Ovary (tissue), 9 donors: ENCODE data around the gene ZRANB2. TPM values are rescaled to one million over a fixed set of nuclear protein-coding genes. Genes with fewer than 3 reads are reported as not detected.
A peak's percentile ranks its signal among the peaks of the same experiment; 100 is the strongest.

Experiments used
- DNase-seq, 5 donors: peaks; one replicate each; pipeline ENCODE4 v3.0.0-alpha.2; 2019 to 2020
- H3K27ac ChIP-seq, 2 donors: fragments of 200-600 bp; one replicate each; pipeline versions ENCODE4 v1.5.1 to v1.8.0; 2019 to 2022
- H3K27me3 ChIP-seq: fragments of 200-600 bp; one replicate; pipeline ENCODE4 v1.8.0; 2022
- H3K36me3 ChIP-seq: fragments of 200-600 bp; sonication (generic); one replicate; pipeline ENCODE4 v1.5.1; 2019
- H3K4me1 ChIP-seq: one replicate; pipeline ENCODE4 v1.8.1; 2013; ENCODE audit warnings: mild to moderate bottlenecking, moderate library complexity; ENCODE audit not compliant: insufficient read depth
- H3K4me3 ChIP-seq: fragments of 200-600 bp; sonication (generic); one replicate; pipeline ENCODE4 v1.5.1; 2017
- H3K9me3 ChIP-seq, 2 donors: fragments of 200-600 bp in 1 of 2; sonication (generic) in 1 of 2; one replicate each; pipeline versions ENCODE4 v1.5.1 to v1.8.1; 2013 to 2019; ENCODE audit warnings: mild to moderate bottlenecking in 1 of 2, moderate library complexity in 1 of 2
- CTCF ChIP-seq, 3 donors: fragments of 450-650 bp in 2 of 3; fragments of 200-600 bp in 1 of 3; IDR thresholded peaks; one replicate each; pipeline versions ENCODE4 v1.5.1 to v1.8.0; 2016 to 2022; ENCODE audit warnings: antibody characterized with exemption in 3 of 3, mild to moderate bottlenecking in 1 of 3
- EP300 ChIP-seq: sonication (generic); formaldehyde crosslinking; IDR thresholded peaks from one replicate; pipeline ENCODE4 v1.6.1; 2017; ENCODE audit warnings: antibody characterized with exemption
- POLR2A ChIP-seq: fragments of 450-650 bp; IDR thresholded peaks from one replicate; pipeline ENCODE4 v1.6.1; 2017; ENCODE audit warnings: antibody characterized with exemption, mild to moderate bottlenecking, moderate library complexity
- WGBS, 3 donors: extraction: QIAGEN DNeasy Blood & Tissue Kit in 1 of 3; methylation state at CpG; one replicate each; pipeline versions ENCODE4 v1.1.5 to v1.1.7; 2013 to 2017; 5-methylcytosine and 5-hydroxymethylcytosine counted together
- intact Hi-C, 4 donors: fragments of 100-400 bp; cut with DNase I; formaldehyde crosslinking; loops; one replicate each; pipeline versions ENCODE4 v1.11.0 to v1.15.1; 2022 to 2023
- polyA plus RNA-seq, 2 donors: library from polyadenylated mRNA; stranded (reverse); fragments of 200-250 nt in 1 of 2; fragments of 350-450 nt in 1 of 2; fragmentation: Illumina TruSeq in 1 of 2; extraction: RNeasy Lipid Tissue Mini Kit (QIAGEN cat#74804) in 1 of 2; gene quantifications; one replicate each; pipeline ENCODE4 v1.2.3, GENCODE V29; 2013 to 2014
- total RNA-seq, 7 donors: library from RNA; depleted of rRNA in 2 of 7; stranded (reverse); fragments of >200 nt in 2 of 7; fragmentation: NEBNext Ultra II Directional in 3 of 7; extraction: Animal tissue kit (Norgen Biotek cat#: 25700) in 3 of 7; gene quantifications; one replicate each; pipeline versions ENCODE4 v1.1.0 to v1.2.4, GENCODE V29; 2016 to 2023
- donor health status: DM: no; HTN: no; CAD: no; lungs with moderate emphysema.
- donor health status: DM: no; HTN: no; CAD: no.
- donor health status: Bipolar disorder and iron deficiency.
- donor health status: DM: yes; HTN: yes; CAD: no.
- donor health status: DM: no; HTN: no; CAD: no.
- donor health status: DM: yes; HTN: yes; CAD: no.

ZRANB2 gene
- total and polyA plus RNA-seq, 9 donors: 53.4 to 109 (median 84.7) TPM

GRCh38 chr1:71071720-71072119 lies 9.1 kb downstream of the ZRANB2 start:
- Histone ChIP-seq H3K27ac (no peak overlapping the region), H3K4me1 (no peaks in the 10 kb centered on the region), H3K4me3 (no peak overlapping the region), H3K9me3 (no peaks in the 10 kb centered on the region), H3K27me3 (no peaks in the 10 kb centered on the region), H3K36me3 (no peaks in the 10 kb centered on the region)
- WGBS, 3 donors: 76 to 79% (median 77%) methylated on average over 4 of the region's 4 CpGs
- no peak for TF ChIP-seq CTCF (IDR thresholded peaks at IDR 0.05)
- TF ChIP-seq EP300: no peak
- no peak for TF ChIP-seq POLR2A
- intact Hi-C loops: no loop called here
- DNase-seq: no peak

GRCh38 chr1:71068325-71069240 lies 12.3 kb downstream of the ZRANB2 start:
- H3K27me3 ChIP-seq: no peaks in the 10 kb centered on the region
- no peaks in the 10 kb centered on the region for H3K36me3 ChIP-seq
- WGBS, 3 donors: 74 to 80% (median 75%) methylated on average over 6 of the region's 6 CpGs
- intact Hi-C loops: no loop called here
- no peak for TF ChIP-seq EP300
- DNase-seq: no peak
- no peaks in the 10 kb centered on the region for H3K4me1 ChIP-seq
- no peak overlapping the region for H3K27ac ChIP-seq
- H3K4me3 ChIP-seq: no peak overlapping the region
- H3K9me3 ChIP-seq: no peaks in the 10 kb centered on the region

GRCh38 chr1:71054791-71055190 lies 26.0 kb downstream of the ZRANB2 start:
- no peak overlapping the region for H3K27ac ChIP-seq
- intact Hi-C loops: loop anchor here in 1 of 4 donors (10.0 kb wide), 1 partner anchor 1910 kb away; no protein-coding TSS in a partner anchor
- H3K36me3 ChIP-seq: no peaks in the 10 kb centered on the region
- H3K4me3 ChIP-seq: no peak overlapping the region
- H3K9me3 ChIP-seq: no peaks in the 10 kb centered on the region
- TF ChIP-seq POLR2A: no peak
- no peak for TF ChIP-seq CTCF (IDR thresholded peaks at IDR 0.05)
- no peak for TF ChIP-seq EP300
- H3K27me3 ChIP-seq: no peaks in the 10 kb centered on the region
- DNase-seq: no peak
- H3K4me1 ChIP-seq: no peaks in the 10 kb centered on the region
- 70 to 76% (median 74%) methylated on average over 6 of the region's 6 CpGs for WGBS, 3 donors

- Histone ChIP-seq H3K4me3 (no peak overlapping the region), H3K9me3 (no peaks in the 10 kb centered on the region), H3K36me3 (no peaks in the 10 kb centered on the region), H3K4me1 (no peaks in the 10 kb centered on the region), H3K27me3 (no peaks in the 10 kb centered on the region), H3K27ac (no peak overlapping the region)
- DNase-seq: peak in 1 of 5 donors; percentile 18
- TF ChIP-seq EP300: no peak
- intact Hi-C loops: loop anchor here in 1 of 4 donors (10.0 kb wide), 1 partner anchor 1910 kb away; no protein-coding TSS in a partner anchor
- 75 to 78% (median 77%) methylated on average over 15 of the region's 15 CpGs for WGBS, 3 donors
Observed at GRCh38 chr1:71054281-71054731, 26.5 kb downstream of the ZRANB2 start.

GRCh38 chr1:71053758-71054157 lies 27.1 kb downstream of the ZRANB2 start:
- WGBS, 3 donors: 53 to 63% (median 62%) methylated on average over 7 of the region's 7 CpGs
- H3K27me3 ChIP-seq: no peaks in the 10 kb centered on the region
- no peaks in the 10 kb centered on the region for H3K4me1 ChIP-seq
- H3K36me3 ChIP-seq: no peaks in the 10 kb centered on the region
- intact Hi-C loops: loop anchor here in 1 of 4 donors (10.0 kb wide), 1 partner anchor 1909 kb away; no protein-coding TSS in a partner anchor
- DNase-seq: no peak
- H3K9me3 ChIP-seq: no peaks in the 10 kb centered on the region
- no peak overlapping the region for H3K4me3 ChIP-seq
- TF ChIP-seq EP300: no peak
- no peak for TF ChIP-seq CTCF (IDR thresholded peaks at IDR 0.05)
- no peak for TF ChIP-seq POLR2A
- no peak overlapping the region for H3K27ac ChIP-seq
